DMS53 treated with DMSO at 0.1 percent for 48 hours (cell line): ENCODE data around the gene MAP2K1.
"Not testable (repeated sequence)": the region's sequence is repeated elsewhere in the genome, so short reads cannot be mapped to it uniquely, and the experiment has no call there.

Experiments
- DNase-seq: peaks from one replicate; lab custom pipeline; 2025; ENCODE audit not compliant: unreplicated experiment; lab: John Stamatoyannopoulos, UW

The MAP2K1 gene

DNA sequence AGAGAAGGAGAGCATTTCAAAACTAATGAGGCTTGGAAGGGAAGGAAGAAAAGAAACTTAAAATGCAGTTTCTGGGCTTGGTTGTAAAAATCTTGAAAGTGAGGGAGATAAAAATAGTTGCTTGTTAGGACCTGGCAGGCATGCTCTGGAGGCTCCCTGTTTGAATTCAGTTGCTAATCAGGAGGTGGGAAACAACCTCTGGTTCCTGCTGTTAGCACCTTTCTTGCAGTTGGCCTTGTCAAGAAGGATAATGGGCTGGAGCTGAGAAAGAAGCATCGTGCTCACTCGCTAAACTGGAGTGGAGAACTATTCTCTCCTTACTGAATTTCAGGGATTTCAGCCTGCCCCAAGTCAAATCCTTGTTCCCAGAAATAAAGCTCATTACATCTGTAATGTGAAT, 87.4 kb downstream of the MAP2K1 start:
- no peak for DNase-seq

DNA sequence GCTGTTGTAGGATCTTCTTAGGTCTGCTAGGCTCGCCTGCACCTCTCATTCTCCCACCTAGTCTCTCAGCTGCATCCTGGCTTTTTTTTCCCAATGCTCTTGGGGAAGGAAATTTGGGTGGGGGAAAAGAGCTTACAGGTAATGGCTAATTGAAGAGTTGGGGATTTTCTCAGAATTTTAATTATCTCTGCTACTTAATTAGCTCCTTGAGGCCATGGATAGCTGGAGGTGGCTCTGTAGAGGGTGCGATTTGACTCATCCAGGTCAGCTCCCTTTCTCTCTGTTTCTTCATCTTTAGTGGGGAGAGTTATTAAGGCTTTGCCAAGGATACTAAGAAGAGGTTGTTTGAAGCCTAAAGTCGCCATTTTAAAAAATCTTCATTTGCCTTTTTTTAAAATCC, 88.3 kb downstream of the MAP2K1 start:
- DNase-seq = no peak

DNA sequence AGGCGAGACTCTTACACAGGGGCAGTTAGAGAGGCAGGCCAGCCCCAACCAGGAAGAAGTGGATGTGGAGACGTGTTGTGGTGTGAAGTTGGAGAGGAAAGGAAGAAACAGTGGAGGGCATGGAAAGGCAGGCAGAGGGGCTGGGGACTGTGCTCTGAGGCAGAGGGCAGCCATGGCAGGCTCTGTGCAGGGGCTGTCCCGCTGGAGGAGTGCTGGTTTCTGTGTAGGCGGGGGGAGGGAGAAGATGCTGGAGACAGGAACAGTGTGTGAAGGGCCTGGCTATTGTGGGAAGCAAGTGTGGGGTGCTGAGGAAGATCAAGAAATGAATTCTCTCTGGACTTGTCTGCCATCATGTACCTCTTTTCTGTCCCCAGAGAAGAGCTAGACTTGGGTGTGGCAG, 89.8 kb downstream of the MAP2K1 start:
- DNase-seq = no peak

DNA sequence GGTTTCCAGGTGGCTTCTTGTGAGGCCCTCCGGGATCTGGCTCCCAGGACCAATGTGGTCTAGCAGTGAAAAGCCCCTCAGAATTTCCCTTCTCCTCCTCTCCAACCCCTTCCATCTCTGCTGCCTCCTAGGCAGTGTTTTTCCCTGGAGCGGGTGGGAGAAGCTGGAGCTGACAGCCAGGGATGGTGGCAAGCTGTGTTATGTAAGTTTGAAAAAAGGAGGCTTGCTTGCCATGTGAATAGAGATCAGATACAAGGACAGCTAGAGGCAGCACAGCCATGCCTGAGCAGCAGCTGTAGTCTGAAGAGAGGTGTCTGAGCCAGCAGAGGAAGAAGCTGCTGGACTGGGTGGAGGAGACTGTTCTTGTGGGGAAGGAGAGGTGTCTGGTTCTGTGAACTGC, 90.3 kb downstream of the MAP2K1 start:
- DNase-seq = no peak

DNA sequence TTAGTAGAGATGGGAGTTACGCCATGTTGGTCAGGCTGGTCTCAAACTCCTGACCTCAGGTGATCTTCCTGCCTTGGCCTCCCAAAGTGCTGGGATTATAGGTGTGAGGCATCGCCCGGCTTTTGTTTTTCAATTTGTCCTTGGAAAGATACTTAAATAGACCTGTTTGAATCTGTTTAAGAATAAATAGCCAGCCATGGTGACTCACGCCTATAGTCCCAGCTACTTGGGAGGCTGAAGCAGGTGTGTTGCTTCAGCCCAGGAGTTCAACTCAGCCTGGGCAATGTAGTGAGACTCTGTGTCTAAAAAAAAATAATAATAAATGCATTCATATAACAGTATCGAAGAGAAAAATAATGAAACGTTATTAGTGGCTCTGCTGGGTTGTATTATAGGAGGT, 93.6 kb downstream of the MAP2K1 start:
- no peak for DNase-seq

DNA sequence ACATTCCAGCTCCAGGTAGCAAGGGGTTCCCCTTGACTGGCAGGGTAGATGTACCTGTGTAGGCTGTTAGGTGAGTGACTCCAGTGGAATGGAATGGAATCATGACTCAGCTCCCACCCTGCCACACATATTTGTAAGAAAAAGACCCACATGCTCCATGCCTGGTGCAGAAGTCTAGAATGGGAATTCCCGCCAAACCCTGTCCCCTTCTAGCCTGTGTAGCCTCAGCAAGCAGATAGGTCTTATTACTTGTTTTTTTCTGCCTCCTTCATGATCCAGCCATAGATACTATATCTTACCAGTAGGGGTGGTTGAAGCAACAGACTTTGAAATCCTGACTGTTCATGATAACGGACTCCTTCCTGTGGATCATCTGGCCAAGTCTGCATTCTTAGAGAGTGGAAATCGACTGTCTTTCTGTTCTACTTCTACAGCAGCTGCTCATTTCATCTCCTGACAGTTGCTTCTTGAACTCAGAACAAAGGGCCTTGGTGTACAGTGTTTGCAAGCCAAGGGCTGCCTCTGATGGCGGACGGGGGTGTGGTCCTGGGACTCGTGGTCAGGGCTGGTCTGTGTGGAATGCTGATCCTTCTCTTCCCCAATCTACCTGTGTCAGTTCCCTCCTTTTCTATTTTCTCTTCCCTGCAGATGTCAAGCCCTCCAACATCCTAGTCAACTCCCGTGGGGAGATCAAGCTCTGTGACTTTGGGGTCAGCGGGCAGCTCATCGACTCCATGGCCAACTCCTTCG, 94.6 kb downstream of the MAP2K1 start:
- DNase-seq = no peak

DNA sequence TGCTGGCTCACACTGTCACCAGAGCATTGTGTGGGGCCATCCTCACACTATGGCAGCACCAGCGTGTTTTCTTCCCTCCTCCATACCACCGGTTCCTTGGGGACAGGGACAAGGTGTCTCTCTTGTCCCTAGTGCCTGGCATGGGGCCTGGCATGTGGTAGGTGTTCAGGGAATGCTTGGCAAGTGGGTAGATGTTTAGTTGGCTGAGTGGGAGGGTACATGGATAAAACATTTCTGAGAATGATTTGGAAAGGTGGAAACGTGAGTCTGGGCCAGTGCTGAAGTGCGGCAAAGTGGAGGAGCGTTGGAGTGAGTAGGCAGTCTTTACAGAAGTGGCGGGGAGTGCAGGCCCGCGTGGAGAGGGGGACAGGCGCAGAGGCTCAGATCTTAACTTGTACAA, 95.8 kb downstream of the MAP2K1 start:
- DNase-seq = no peak

DNA sequence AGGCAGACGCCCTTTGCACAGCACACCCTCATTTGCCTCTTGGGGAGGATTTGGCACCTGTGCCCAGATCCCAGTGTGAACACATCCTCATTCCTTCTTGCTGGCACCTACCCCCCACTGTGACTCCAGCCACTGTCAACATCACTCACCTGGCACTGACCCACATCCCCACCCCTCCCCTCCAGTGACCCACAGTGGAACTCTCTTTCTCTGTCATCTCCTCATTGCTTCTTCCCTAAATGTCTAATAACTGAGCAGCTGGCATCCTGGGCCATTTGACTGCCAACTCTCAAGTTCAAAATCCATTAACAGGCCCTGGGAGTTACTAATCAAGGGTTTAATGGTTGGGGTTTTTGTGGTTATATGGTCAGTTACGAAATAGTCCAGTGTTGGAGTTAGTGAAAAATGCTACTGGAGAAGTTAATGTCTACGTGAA, 96.4 kb downstream of the MAP2K1 start:
- no peak for DNase-seq

DNA sequence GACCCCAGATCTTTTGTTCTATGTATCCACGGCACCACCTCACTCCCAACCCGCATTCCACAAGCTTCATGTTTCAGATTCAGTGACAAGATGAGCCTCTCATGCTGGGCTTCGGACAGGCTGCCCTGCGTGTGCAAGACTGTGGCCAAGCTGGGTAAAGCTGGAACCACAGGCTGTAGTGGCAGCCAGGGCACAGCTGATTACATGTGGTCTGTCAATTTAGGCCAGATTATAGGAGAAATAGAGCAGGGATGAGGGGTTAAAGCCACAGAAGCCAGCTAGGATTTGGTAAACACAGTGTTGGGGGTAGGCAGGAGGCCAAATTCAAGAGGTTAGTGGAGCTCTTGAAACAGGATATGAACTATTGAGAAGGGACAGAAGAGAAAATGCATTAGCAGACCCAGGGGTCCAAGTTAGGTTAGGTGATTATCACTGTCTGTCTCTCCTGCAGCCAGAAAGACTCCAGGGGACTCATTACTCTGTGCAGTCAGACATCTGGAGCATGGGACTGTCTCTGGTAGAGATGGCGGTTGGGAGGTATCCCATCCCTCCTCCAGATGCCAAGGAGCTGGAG, 97.9 kb downstream of the MAP2K1 start:
- no peak for DNase-seq

DNA sequence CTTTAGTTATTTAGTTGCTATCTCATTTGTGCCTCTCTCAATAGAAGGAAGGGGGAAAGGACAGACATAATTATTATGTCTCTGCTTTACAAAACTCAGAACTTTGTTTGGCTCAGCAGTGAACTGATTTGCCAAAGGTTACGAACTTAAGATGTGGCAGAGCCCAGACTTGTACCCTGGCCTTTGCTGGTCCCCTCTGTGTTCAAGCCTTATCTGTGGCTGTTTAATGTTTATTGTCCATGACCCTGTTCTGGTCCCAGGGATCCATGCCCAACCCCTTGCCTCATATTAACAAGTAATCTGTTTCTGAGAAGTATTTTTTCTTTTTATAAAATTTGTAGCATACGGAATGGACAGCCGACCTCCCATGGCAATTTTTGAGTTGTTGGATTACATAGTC, 100.2 kb downstream of the MAP2K1 start:
- no peak for DNase-seq

DNA sequence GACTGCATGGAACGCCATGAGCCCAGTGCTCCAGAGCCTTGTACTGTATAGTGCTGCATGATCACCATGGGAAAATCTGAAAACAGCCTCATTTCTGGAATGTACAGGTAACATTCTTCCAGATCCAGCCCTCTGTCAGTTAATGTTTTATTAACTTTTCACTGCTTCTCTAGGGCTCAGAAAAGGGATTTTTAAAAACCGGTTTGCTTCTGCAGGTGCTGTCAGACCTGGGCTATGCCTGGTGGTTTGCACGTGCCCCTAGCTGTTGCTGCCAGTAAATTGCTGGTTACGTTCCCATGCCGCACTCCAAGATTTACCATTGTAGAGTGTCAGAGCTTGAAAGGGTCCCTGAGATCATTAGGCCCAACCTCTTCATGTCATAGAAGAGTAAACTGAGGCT, 101.8 kb downstream of the MAP2K1 start:
- no peak for DNase-seq

DNA sequence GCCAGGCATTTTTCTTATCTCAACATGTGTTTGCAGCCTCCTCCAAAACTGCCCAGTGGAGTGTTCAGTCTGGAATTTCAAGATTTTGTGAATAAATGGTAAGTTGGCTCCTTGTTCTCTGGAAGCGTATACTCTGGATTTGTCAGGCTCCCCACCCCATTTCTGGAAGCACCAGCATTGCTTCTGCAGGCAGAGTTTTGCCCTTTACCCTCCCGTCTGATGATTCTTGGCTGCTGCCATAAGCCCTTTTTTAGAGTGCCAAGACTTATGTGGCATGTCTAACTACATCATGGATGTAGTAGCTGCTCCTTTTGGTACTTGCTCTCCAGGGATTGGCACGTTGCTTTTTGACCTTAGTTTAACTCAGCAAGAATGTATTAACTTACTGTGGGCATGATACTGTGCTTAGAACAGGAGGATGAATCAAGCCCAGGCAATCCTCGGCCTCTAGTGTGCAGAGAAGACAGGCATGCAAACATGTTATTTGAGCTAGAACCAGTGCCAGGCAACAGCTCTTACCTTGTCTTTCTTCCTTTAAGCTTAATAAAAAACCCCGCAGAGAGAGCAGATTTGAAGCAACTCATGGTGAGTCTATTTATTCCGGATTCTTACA, 102.6 kb downstream of the MAP2K1 start:
- DNase-seq = no peak

DNA sequence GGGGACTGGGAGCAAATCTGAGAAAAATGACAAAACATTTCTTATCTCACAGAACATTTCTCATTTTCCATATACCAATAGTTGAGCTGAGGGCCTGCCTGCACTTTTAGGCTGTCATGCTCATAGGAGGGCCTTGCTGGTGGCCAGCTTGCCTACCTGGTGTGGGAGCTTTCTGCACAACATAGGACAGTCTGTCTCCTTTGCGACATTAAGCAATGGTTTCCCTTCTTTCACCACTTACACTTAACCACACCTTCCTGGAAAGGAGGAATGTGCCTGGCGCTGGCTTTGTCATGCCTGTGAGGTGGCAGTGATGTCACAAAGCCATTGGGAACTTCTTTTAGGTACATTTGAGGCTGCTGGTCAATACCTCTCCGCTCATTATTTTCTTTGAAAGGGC, 105.1 kb downstream of the MAP2K1 start:
- DNase-seq = no peak

DNA sequence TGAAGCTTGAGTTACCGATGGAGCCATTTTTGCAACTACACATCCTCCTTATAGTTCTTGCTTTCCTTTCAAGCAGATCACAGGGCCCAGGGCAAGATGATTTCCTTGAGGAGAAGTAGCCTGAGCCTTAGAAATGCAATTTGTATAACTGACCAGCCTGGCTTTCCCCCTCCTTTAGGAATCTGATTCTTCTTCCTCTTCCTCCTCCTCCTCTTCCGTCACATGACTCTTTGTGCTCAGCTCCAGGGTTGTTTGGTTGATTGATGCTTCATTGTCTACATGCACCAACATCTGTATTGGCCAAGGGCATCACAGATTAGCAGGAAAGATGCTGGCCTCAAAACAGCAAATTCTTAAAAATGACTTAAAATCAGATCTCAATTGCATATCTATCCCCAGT, 107.5 kb downstream of the MAP2K1 start:
- no peak for DNase-seq

DNA sequence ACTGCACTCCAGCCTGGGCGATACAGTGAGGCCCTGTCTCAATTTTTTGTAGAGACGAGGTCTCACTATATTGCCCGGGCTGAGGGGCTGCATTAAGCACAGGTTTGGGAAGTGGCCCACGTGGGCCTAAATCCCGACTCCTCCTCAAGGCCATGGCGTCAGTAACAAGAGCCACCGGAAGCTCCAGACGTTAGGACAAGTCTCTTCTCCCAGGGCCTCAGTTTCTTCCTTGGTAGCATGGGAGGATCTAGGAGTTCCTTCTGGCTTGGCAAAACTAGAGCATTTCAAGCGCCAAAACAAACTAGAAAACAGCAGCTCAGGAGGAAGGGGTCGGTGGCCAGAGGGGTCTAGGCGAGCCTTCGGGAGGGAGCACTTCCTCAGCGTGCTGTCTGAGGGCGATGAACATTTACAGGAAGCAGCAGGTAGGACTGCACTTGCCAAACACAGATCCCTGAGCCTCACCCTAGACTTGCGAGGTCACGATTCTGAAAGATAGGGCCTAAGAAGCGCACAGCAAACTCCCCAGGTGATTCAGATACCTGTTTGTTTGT, 110.3 kb downstream of the MAP2K1 start:
- no peak for DNase-seq

DNA sequence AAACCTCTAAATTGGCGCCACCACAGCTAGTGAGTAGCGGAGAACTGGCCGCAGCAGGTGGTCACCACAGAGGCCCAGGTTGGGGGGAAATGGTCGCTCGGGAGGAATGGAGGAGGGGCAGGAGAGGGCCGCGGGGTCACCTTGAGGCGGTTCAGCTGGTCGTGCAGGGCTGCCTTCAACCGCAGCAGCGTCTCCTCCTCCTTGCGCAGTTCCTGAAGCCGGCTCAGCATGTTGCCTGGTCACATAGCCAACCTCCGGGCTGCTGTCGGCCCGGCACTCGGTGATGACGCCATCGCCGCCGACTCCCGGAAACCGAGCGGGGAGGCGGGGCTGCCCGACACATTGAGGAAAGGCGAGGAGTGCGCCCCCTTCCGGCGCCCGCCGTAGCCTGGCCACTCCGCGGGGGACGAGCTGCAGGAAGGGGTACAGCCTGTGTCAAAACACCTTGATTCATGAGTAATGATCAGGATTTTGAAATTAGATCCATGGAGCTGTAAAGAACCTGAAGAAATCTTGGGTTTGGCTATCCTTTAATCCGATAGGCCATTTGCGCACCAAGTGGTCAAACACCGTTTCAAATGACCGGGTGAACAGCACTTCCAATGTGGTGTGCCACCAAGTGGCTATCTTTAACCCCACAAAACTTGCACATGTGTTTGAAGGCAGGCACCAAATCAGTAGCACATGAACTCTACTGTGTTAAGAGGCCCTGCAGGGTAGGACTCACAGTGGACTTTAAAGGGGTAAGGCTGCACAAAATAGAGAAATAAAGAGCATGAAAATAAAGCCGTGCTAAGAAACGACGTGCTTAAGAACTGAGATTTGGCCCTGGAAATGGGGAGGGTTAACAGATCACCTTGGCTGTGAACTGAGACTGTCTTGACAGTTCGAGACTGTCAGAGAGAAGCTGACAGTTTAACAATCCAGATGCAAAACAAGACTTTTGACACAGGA, 111.1 kb downstream of the MAP2K1 start, which contains the start of gene SNAPC5:
SNAPC5 (minus strand) TSS at position 261 of the 954 bp plus-strand sequence; CDS start at position 230, 31 bp downstream.
- peak; percentile 77 for DNase-seq

DNA sequence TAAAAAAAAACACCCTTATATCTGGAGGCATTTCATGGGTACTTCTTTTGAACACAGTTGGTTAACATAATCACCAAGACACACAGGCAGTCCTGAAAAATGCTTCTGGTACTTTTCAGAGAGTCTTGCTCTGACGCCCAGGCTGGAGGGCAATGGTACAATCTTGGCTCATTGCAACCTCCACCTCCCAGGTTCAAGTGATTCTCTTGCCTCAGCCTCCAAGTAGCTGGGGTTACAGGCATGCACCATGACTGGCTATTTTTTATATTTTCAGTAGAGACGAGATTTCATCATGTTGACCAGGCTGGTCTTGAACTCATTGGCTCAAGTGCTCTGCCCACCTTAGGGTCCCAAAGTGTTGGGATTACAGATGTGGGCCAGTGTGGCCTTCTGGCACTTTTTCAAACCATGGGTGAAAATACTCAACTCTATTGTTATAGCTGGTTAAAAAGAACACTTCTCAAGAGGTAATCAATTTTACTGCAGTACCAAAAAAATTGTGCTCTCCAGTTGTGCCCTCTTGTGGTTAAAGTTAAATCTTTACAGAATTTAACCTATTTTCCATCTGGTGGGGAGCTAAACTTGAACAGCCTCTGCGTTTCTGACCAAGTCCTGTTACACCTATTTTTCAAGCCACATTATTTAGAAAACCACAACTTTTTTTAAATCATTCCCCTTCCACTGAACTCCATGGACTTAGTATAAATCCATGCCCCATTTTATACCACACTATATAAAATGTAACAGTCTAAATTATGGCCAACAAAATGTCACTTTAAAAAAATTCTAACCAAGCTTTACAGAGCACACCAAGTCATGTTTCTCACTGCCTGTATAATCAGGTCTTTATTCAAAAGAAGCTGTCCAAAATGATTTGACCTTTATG, 112.0 kb downstream of the MAP2K1 start:
- peak; percentile 23 for DNase-seq

DNA sequence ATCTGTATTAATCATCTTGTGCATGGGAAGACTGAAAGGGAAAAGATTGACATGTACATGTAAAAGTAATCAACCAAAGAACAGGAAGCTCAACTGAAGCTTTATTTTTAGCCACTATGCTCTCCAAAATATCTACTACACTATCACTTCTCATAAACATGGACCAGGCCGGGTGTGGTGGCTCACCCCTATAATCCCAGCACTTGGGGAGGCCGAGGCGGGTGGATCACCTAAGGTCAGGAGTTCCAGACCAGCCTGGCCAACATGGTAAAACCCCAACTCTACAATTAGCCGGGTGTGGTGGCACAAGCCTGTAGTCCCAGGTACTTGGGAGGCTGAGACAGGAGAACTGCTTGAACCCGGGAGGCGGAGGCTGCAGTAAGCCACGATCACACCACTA, 113.6 kb downstream of the MAP2K1 start:
- not testable (repeated sequence) for DNase-seq

DNA sequence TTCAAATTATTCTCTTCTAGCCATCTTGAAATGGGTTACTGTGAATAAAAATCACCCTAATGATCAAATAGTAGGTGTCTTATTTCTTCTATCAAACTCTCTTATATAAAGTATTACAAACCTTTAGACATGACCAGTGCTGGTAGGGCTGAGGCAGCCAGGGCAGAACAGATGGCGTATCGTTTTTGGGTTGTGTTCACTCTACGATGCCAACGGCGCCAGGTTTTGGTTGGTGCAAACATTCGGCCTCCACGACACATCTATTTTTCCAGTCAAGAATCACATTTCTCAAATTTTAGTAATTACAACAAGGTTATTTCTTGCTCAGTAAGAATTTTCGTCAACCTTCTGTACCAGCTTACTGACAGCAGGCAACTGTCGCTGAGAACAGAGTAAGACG, 115.8 kb downstream of the MAP2K1 start:
- no peak for DNase-seq

DNA sequence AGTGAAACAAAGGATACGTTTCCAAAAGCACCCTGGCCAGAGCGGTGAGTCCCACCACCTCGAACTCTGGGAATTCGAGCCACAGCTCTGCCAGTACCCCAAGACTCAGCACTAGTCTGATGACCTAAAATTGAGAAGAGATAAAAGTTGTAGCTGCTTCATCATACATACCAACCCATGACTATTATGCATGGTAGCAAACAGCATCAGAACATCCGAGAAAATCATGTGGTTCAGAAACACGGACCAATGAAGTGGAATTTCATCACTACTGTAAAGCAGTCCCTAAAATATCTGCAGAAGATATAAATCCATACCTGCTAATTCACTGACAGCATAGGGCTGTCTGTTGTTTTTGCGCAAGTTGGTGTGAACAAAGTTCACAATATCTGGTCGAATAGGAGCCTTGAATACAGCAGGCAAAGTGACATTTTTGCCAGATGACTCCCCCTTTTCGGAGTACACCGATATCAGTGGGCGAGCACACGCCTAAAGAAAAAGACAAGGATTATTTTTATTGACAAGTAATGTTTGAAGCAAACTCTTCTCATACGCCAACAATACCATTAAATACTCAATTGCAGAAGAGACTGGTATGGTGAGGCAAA, 116.4 kb downstream of the MAP2K1 start:
- not testable (repeated sequence) for DNase-seq
